GM12873 (cell line): ENCODE data around the gene RS1.

Experiments used
- CTCF ChIP-seq: IDR thresholded peaks from 2 replicates; pipeline ENCODE4 v1.5.1; 2012; ENCODE audit warnings: low read depth, mild to moderate bottlenecking, moderate library complexity, low read length, control low read depth; ENCODE audit not compliant: insufficient read depth; ENCODE audit errors: missing control alignments

Gene RS1

GRCh38 chrX:18664947-18665346 is 7.0 kb downstream of the RS1 start:
- TF ChIP-seq CTCF: no peak

- no peak for TF ChIP-seq CTCF
Observed at GRCh38 chrX:18661273-18661672, 10.6 kb downstream of the RS1 start.

GRCh38 chrX:18654875-18655836 is 16.8 kb downstream of the RS1 start:
- TF ChIP-seq CTCF: no peak

GRCh38 chrX:18652636-18653035 is 19.3 kb downstream of the RS1 start:
- TF ChIP-seq CTCF: no peak

- no peak for TF ChIP-seq CTCF
Observed at GRCh38 chrX:18650662-18651061, 21.2 kb downstream of the RS1 start.

- no peak for TF ChIP-seq CTCF
Observed at GRCh38 chrX:18649498-18649951, 22.4 kb downstream of the RS1 start.

- TF ChIP-seq CTCF: no peak
Observed at GRCh38 chrX:18647621-18648020, 24.3 kb downstream of the RS1 start.
